GM18499 (cell line): ENCODE results near the gene GJA4.

Experiments used
- ATAC-seq: cut with Tn5 transposase; IDR thresholded peaks from one replicate; pipeline ENCODE4 v1.9.1; 2021; ENCODE audit warnings: moderate number of reproducible peaks; ENCODE audit not compliant: insufficient read depth, unreplicated experiment

The GJA4 gene

GRCh38 chr1:34792868-34793727, at the start of gene GJA4:
Gene GJA4, plus strand, starts transcription at chr1:34792999. Its CDS starts 1,215 bp downstream, at chr1:34794214.
- ATAC-seq: no peak

- ATAC-seq: no peak
These were observed 49.0 kb upstream of the GJA4 start for GRCh38 chr1:34743775-34744174.

GRCh38 chr1:34744851-34745250, 47.9 kb upstream of the GJA4 start:
- no peak for ATAC-seq

- ATAC-seq: no peak
These were observed 47.1 kb upstream of the GJA4 start for GRCh38 chr1:34745666-34746065.

GRCh38 chr1:34746101-34746500, 46.7 kb upstream of the GJA4 start:
- ATAC-seq: no peak

DNA sequence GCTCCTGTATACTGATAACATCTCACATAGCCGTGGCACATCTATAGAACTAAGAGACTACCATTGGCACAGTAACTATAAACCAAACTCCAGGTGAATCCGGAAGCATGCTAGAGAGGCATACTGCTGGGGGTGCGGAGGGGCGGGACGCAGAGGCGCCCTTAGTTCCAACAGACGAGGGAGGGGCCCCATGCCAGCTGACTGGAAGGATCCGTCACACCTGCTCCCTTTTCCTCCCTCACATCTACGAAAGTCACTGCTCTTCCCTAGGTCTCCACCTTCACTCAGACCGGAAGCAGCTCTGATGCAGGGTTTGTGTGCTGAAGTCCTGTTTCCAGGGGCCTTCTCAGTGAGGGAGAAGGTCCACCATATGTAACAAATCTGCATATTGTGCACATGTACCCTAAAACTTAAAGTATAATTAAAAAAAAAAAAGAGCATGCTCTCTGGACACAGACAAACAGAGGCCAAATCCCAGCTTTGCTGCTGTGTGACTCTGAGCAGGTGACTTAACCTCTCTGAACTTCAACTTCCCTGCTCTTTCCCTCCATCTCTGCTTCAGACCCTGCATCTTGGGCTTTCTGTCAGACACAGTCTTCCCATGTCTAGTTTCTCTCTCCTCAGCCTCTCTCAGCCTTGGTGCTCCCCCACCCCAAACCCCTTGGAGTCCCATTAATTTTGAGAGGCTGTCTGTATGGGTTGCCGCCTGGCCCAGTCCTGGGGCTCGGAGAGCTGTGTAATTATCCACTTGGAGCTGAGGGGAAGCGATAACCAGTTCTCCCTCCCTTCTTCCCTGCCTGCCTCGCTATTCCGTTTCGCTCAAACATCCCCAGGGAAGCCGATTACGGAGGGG, 45.8 kb upstream of the GJA4 start:
- no peak for ATAC-seq

GRCh38 chr1:34747638-34747941, 45.2 kb upstream of the GJA4 start:
- ATAC-seq: no peak

DNA sequence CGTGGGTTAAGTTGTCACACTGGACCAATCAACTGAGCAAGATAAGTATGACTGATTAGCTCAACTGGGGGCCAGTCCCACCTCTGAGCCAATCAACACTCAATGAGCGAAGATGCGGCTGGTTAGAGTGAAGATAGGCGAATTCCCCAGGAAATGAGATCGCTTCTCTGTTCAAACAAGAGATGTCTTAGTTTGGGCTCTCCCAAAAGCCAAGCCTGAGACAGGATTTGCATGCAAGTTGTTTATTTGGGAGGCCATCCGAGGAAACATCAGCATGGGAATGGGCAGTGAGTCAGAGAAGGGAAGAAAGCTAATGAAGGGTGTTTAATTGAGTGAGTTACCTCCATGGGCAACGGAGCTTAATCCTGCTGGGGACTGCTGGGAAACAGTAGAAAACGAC, 42.8 kb upstream of the GJA4 start:
- ATAC-seq: no peak

GRCh38 chr1:34750610-34751009, 42.2 kb upstream of the GJA4 start:
- no peak for ATAC-seq

DNA sequence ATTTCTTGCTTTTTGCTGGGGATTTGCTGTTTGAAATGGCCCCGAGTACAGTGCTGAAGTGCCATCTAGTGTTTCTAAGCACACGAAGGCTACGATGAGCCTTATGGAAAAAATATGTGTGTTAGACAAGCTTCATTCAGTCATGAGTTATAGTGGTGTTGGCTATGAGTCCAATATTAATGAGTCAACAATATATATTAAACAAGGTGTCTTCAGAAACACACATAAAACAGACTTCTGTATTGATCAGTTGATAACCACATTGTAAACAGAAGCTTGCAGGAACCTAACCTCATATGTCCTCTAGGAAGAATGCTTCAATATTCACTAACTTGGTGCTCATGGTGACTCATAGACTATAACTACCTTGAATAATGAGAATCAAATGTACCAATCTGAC, 39.6 kb upstream of the GJA4 start:
- ATAC-seq: no peak

DNA sequence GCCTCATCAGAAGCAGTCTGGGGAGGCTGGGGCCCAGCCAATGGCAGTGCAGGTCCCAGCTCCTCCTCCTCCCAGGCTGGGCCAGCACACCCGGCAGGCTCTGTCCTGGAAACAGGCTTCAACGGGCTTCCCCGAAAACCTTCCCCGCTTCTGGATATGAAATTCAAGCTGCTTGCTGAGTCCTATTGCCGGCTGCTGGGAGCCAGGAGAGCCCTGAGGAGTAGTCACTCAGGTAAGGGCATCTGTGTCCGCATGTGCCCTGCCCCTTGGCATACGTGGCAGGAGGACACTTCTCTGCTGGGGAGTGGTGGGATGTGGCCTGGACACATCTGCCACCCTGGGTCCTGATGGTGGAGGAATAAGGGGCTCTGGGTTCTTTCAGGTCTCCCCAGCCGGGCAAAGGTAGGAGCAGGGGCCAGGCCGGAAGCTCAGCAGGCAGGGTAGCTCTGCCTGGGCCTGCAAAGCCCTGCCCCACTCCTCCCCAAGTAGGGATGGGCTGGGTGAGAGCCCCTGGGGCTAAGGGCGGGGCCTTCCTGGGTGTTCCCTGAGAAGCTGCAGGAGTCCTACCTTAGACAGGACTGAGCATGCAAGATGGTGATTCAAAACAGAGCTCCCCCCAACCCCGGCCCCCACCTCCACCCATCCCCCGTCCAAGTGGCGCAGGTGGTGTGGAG, 37.7 kb upstream of the GJA4 start, which contains the start of gene GJB5:
GJB5 (plus strand) TSS at position 84 of the 674 bp plus-strand sequence. CDS start 2,284 bp downstream, outside the sequence.
- ATAC-seq: no peak

DNA sequence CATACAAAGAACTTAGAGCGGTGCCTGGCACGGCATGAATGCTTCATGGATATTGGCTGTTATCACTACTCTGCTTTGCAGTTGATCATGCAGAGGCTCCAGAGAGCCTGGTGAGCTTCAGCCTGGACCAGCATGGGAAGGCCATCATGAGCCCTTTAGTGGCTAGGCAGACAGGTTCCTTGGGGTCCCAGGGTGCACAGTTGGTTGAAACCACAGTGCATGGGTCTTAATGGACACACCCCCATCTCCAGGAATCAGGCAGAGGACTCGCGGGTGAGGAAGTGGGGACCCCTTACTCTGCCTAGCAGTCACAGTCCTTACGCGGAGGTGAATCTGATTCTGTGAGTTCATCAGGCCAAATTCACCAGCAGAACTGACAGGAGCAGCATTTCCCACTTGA, 36.8 kb upstream of the GJA4 start:
- no peak for ATAC-seq

DNA sequence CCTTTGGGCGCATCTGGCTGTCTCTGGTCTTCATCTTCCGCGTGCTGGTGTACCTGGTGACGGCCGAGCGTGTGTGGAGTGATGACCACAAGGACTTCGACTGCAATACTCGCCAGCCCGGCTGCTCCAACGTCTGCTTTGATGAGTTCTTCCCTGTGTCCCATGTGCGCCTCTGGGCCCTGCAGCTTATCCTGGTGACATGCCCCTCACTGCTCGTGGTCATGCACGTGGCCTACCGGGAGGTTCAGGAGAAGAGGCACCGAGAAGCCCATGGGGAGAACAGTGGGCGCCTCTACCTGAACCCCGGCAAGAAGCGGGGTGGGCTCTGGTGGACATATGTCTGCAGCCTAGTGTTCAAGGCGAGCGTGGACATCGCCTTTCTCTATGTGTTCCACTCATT, 35.4 kb upstream of the GJA4 start:
- no peak for ATAC-seq

DNA sequence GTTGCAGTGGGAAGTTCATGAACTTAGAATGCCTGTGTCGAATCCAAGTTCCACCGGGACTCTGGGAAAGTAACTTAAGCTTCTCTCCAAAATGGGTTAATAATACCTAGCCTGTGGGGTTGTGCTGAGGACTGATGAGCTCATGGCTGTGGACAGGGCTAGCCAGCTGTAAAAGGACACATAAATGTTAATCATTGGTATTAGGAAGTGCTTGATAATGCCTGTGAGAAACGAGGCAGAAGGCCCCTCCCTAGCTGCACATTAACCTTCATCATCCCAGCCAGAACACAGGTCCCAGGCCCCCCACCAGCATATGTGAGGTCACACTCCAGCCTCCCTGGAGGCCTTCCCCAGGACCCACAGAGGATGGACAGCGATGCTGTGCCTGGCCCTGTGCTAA, 34.0 kb upstream of the GJA4 start:
- no peak for ATAC-seq

- no peak for ATAC-seq
These were observed 33.1 kb upstream of the GJA4 start, which contains the start of gene GJB4 for GRCh38 chr1:34759503-34760357. Gene GJB4, plus strand, starts transcription at chr1:34759740. Its CDS starts 1,515 bp downstream, at chr1:34761255.

DNA sequence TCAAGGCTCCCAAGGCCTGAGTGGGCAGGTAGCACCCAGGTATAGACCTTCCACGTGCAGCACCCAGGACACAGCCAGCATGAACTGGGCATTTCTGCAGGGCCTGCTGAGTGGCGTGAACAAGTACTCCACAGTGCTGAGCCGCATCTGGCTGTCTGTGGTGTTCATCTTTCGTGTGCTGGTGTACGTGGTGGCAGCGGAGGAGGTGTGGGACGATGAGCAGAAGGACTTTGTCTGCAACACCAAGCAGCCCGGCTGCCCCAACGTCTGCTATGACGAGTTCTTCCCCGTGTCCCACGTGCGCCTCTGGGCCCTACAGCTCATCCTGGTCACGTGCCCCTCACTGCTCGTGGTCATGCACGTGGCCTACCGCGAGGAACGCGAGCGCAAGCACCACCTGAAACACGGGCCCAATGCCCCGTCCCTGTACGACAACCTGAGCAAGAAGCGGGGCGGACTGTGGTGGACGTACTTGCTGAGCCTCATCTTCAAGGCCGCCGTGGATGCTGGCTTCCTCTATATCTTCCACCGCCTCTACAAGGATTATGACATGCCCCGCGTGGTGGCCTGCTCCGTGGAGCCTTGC, 31.5 kb upstream of the GJA4 start:
- ATAC-seq: no peak

DNA sequence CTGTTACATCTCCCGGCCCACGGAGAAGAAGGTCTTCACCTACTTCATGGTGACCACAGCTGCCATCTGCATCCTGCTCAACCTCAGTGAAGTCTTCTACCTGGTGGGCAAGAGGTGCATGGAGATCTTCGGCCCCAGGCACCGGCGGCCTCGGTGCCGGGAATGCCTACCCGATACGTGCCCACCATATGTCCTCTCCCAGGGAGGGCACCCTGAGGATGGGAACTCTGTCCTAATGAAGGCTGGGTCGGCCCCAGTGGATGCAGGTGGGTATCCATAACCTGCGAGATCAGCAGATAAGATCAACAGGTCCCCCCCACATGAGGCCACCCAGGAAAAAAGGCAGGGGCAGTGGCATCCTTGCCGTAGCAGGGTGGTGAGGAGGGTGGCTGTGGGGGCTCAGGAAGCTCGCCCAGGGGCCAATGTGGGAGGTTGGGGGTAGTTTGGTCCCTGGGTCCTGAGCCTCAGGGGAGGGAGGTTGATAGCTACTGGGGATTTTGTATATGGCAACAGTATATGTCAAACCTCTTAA, 31.0 kb upstream of the GJA4 start:
- ATAC-seq: no peak

- ATAC-seq: no peak
These were observed 30.2 kb upstream of the GJA4 start for GRCh38 chr1:34762474-34763141.
